ENCODE measurements around the gene TMCO5A.
"Not testable (repeated sequence)": the region's sequence is repeated elsewhere in the genome, so short reads cannot be mapped to it uniquely, and the experiment has no call there.

The TMCO5A gene

DNA sequence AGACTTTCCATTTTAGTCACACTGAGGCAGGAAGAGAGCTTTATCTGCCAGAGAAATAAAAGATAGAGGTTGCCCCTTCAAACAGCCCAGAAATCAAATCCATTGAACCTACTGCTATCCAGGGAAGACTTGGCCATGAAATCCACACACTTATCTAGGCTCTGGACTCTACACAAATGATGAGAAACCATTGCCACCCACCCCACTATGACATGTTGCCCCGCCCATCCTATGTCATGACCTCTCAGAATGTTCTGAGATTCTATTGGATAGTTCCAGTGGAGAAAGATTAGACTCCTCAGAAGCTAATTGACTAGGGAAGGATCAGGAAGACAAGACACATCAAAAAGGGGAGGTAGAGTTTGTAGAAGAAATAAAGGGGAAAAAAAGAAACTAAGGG, at the start of gene TMCO5A:
TSS of gene TMCO5A (plus strand) at position 301 of the 400 bp plus-strand sequence. CDS start 1,684 bp downstream, outside the sequence.
- no peak for DNase-seq (ENCODE audit: low read depth in 2 of 3, low spot score in 2 of 3)

DNA sequence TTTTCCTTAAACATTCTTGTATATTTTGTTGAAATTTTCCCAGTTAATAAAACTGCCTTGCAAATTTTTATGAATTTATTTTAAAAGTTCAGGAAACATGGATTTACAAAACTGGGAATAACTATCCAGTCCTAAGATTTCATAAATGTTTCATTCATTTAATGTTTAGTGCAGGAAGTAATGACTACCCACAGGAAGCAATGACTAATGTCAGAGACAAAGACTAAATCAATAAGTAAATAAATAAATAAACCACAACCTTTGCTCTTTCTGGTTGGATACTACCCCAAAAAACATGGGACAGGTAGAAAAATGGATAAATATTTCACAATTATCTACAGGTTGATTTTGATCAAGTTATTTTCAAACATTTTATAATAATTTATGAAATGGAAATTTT, 48.8 kb upstream of the TMCO5A start:
- DNase-seq (ENCODE audit: low read depth in 2 of 3, low spot score in 2 of 3): no peak

DNA sequence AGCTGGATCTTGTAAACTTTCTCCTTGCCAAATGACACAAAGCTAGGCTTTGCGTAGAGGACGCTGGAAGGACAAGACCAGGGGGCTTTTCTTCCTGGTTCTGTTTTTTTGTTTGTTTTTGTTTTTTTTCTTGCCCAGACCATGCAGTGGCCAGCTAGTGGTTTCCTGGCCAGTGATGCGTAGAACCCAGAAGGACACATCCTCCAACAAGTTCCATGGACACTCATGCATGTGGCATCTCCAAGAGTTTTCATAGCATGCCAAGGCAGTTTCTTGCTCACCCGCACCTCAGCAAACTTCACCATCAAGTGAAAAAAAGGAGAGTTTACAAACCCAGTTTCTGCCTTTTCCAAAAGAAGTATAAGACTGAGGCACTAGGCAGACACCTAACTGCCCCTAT, 46.1 kb upstream of the TMCO5A start:
- DNase-seq (ENCODE audit: low read depth in 2 of 3, low spot score in 2 of 3): no peak

DNA sequence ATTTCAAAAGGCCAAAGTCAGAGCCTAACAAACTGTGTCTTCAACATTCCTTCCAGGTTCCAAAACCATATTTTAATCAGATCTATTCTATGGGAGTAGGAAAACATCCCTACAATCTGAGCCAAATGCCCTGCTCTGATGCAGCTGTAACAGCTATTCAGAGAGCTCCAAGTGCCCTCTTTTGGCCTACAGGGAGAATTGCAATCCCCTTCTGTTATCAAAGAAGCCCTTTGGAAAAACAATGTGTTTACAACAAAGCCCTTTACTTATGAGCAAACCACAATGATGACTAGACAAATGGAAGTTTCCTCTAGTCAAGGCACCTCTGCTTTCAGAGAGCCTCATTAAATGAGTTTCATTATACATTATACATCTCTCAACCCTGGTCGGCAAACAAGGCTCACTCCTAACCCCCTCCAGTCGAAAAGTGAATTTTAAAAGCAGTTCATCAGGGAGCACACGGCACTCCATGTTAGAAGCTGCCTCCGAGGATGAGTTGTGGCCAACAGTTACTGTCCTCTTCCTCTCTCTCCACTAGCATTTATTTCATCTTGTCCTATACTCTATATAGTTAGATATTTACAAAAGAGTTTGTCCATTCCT, 42.6 kb upstream of the TMCO5A start:
- DNase-seq (ENCODE audit: low read depth in 2 of 3, low spot score in 2 of 3): no peak

DNA sequence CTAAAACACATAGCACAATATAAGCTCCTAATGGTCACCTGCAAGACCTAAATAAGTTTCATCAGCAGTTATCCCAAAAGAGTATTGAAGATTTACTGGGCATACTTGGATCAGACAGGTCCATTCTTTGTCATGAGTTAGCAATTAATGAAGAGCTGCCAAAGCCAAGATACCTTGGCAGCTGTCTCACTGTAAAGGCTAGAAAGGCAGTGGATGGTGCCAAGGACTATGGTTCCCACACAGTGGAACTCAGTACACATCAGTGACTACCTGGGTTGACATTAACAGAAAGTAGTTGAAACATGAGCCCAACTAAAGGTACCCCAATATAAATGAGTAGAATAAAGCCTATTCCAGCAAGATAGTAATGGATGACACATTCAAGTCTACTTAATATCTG, 41.1 kb upstream of the TMCO5A start:
- DNase-seq (ENCODE audit: low read depth in 2 of 3, low spot score in 2 of 3): no peak

DNA sequence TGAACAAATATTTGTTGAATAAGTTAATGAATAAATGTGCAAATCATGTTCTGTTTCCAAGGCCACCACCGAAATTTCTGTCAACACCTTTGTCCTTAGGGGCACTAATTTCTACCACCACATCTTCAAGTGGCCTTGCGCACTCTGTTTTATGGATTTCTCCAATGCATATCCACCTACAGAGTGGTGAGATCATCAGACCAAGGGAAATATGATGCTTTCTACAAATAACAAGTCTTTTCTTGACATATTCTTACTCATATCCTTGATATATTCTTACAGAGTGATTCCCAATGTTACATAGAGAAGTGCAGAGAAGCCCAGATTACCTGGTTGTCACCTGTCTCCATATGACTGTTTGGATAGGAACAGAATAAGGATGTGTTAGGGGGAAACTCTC, 36.1 kb upstream of the TMCO5A start:
- no peak for DNase-seq (ENCODE audit: low read depth in 2 of 3, low spot score in 2 of 3)

DNA sequence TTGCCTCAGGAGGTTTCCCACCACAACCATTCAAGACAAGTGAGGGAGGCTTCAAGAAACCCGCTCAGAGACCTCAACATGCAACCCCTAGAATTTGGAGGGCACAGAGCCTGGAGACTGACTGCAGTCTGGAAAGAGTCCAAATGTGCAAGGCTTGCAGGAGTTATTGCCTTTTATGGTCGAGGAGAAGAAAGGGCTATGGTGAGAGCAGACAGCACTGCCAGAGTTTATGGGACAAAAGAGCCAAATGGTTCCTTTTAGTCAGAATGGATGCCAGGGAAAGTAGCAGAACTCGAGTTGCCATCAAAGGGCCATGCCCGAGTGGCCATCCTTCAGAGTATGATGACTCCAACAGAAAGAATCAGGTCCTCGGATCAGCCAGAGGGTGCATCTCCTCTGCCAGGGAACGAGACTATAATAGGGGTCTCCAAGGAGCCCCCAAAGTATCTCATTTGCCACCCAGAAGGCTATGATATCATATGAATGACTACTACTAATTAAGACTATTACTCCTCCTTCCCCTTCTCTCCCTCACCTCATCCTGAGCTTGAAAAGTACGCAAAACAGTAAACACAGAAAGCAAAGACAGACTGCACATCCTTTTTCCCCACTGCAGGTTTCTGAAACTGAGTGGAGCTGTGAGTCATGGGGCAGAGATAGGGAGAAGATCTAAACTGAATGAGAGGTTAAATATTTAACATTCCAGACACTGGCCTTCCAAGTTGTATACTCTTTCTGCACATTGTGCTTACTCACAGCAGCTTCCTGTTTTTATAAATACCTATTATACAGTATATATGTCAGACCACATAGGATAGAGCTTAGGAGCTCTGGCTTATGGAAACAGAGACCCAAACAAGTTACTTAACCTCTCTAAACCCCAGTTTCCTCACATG, 33.9 kb upstream of the TMCO5A start:
- DNase-seq (ENCODE audit: low read depth in 2 of 3, low spot score in 2 of 3): no peak

DNA sequence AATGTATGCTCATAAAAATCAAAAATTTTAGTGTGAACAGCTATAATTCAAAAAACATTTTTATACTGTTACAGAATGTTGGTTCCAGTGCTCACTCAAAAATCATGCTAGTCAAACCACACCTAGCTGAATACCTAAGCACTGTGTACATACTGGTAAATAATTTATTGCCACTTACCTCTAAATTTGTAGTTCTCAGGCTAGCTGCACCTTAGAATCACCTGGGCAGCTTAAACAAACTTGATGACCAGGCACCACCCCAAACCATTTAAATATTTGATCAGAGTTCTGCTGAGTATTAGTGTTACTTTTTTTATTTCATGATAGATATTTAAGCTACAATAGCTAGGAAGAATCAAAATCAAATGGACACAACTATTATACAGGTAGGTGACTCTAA, 32.3 kb upstream of the TMCO5A start:
- no peak for DNase-seq (ENCODE audit: low read depth in 2 of 3, low spot score in 2 of 3)

DNA sequence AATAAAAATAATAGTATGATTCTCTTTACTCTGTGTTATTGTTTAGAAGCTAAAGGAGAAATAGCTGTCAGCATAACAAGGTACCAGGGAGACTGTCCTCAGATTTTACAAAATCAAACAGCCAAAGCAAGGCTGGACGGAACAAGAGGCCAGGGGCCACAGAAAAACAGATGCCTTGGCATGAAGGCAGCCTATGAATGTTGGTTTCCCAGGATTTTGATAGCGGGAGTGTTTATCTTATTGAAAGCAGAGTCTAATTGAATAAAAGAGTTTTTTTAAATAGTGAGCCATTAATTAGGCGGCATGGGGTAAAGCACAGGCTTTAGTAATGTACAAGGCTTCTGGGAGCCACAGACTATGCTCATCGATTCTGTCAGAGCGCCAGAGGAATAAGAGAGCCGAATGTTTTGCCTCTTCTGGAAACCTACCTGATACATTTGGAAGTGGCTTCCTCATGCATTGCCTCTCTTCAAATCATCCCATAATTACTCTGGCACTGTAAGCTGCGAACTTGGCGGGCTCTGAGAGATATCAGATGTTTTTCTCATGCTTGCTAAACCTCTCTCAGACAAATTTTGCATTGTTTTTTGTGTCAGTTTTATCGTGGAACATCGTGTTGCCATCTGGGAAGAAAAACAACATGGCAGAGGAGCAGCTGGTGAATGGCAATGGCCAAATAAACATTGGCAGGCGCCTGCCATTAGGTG, 30.4 kb upstream of the TMCO5A start:
- no peak for DNase-seq (ENCODE audit: low read depth in 2 of 3, low spot score in 2 of 3)

DNA sequence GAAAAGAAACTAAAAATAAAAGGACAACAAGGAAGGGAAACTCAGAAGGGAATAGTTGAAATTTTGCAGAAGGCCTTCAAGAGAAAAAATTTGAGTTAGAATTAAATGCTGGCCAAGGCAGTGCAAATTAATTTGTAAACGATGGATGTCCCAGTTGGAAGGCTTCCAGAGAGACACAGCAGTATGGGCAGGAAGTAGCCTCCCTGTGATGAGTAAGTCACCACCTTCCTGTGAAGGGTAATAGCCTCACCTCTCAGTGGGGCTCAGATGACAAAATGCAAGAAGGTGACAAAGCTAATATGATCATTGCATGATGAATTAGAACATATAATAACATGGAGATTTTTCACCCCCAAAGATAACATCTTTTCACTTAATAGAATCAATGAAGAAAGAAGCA, 27.3 kb upstream of the TMCO5A start:
- no peak for DNase-seq (ENCODE audit: low read depth in 2 of 3, low spot score in 2 of 3)

DNA sequence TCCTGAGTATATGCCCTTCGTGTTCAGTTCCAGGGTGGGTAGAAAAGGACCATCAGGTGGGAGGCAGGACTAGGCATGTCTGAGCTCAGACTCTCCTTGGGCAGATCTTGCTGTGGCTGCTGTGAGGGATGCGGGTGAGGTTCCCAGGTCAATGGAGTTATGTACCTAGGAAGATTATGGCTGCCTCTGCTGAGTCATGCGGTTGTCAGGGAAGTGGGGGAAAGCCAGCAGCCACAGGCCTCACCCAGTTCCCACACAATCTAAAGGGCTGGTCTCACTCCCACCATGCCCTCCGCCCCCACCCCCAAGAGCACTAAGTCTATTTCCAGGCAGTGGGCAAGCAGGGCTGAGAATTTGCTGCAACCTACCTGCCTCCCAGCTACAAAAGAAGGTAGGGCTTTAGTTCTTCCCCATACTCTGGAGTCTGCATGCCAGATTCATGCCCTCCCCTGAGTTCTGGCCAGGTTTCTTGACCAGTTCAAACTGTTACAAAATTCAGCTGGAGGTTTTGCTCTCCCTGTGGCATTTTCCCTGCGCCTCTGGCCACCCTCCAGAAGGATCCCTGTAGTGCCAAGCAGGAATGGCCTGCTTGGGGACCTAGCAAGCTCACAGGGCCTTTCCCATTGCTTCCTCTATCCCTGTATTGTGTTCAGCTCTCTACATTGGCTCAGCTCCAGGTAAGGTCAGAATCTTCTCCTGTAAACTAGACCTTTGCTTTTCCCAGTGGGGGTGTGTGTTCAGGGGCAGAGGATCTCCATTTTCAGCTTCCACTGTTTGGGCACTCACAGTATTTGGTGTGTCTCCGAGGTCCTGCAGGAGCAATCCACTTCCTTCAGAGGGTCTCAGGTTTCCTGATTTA, 12.7 kb upstream of the TMCO5A start:
- no peak for DNase-seq (ENCODE audit: low read depth in 2 of 3, low spot score in 2 of 3)

DNA sequence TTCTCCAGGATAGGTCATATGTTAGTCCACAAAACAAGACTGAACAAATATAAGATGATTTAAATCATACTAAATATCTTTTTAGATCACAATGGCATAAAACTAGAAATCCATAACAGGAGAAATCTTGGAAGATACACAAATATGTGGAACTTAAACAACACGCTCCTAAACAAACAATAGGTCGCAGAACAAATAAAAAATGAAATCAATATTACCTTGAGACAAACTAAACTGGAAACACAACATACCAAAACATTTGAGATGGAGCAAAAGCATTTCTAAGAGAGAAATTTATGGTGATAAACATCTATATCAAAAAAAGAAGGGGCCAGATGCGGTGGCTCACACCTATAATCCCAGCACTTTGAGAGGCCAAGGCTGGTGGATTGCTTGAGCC, 8.3 kb upstream of the TMCO5A start:
- no peak for DNase-seq (ENCODE audit: low read depth in 2 of 3, low spot score in 2 of 3)

DNA sequence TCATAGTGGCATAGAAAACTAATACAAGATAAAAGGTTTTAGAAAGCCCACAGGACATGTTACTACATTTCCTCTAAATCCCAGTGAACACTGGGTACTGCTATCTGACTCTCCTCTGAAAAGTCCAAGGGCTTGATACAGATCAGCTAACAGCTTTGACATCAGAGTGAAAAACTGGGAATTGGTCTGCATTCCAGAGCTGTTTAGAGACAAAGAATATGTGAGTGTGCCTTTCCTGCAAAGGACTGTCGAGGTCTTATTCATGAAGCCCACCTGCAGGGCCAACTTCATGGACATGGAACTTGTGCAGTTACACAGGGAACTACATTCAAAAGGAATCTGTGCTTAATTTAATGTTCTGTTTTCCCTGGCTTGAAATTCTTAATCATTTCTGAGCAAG, 5.2 kb upstream of the TMCO5A start:
- DNase-seq (ENCODE audit: low read depth in 2 of 3, low spot score in 2 of 3): no peak

DNA sequence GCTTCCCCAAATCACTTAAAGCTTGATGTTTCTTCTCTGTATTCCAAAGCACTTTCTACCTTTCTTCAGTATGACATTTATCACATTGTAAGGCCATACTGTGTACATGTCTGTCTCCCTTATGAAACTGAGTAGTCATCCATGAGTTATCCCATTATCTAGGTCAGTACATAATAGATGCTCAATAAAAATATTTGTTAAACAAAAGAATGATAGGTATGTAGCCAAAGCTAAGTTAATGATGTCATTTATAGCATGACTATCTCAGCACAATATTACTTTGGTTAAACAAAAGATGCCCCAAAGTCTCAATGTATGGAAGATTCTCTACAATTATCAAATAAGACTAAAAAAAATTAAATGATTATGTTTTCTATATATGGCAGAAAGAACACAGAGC, 3.1 kb upstream of the TMCO5A start:
- DNase-seq (ENCODE audit: low read depth in 2 of 3, low spot score in 2 of 3): no peak

DNA sequence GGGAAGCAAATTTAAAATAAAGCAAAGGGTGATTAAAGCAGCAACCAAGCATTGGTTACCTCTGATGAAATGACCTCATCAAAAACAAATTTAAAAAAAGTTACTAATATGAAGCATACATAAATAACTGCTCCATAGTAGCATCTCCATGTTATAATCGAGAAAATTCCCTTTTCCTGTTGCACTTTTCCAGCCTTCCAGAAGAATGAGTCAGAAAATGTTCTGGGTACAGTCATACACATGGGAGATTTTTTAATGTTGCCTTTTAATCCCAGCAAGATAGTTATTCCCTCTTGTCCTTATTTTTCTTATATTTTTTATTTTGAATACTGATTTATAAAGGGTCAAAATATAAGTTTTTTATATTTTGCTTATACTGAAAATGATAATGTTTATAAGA, 2.6 kb upstream of the TMCO5A start:
- DNase-seq (ENCODE audit: low read depth in 2 of 3, low spot score in 2 of 3): no peak

DNA sequence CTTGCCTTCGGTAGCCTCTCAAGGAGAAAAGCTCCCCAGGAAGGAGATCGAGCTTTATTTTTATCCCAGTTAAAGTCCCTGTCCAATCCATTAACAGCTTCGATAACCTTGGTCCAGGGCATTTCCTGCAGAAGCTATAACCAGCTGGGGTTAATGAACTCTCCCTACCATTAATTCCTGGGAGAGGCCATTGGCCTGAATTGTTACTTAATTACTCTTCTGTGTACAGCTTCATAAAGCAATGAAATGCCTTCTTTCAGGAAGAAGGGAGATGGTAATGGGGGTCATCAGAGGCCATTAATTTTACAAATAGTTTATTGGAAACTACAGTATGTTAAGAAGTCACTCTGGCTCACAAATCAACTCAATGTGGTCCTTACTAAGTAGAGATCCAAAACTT, 1.9 kb upstream of the TMCO5A start:
- no peak for DNase-seq (ENCODE audit: low read depth in 2 of 3, low spot score in 2 of 3)

DNA sequence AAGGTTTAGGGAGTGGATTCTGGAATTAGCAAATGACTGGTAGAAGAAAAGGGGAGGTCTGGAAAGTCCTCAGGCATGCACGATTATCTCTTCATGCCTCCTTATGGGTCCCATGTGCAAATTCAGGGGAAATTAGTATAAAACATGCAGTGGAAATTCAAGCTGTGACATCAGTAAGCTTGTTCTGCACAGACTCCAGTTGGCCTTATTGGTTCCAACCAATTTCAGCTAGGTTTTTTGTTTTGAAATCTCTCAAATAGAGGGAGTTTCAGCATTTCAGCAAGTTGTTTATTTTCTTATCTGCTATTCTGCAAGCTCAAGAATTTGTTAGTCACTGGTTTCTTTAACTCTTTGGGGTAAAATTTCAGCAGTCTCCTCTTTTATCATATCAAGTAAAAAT, 774 bp upstream of the TMCO5A start:
- no peak for DNase-seq (ENCODE audit: low read depth in 2 of 3, low spot score in 2 of 3)

DNA sequence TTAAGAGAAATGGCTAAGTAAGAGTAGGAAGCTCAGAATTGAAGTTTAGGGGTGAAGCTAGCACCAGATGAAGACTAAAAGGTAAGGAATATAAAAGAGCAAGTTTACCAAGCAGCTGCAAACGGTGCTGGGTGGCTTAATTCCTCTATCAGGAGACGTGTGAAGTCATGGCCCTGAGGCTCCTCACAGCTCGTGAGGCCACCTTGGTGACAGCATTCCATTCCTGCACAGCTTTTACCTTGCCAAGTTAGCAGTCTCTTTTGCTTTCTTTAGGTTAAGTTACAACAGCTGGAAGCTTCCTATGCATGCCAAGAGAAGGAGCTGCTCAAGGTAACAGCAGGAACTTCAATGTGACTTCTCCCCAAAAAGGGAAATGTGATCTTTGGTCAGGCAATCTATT, 6.4 kb downstream of the TMCO5A start:
- no peak for DNase-seq (ENCODE audit: low read depth in 2 of 3, low spot score in 2 of 3)

DNA sequence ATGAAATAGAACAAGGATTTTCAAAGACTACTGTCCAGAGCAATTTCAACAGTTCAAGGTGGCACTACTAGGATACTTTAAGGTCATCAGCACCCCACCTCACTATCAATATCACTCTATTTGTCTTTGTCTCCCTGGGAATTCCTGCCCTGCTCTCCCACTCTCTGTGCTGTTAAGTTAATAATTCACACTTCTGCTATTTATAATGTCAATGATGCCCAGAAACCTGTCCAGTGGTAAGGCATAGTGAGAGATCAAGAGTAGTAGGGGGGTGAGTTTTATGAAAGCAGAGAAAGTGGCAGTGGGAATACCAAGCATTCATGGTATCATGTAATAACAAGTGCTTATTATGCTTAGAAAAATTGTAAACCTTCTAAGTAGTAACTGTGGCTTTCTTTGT, 7.3 kb downstream of the TMCO5A start:
- no peak for DNase-seq (ENCODE audit: low read depth in 2 of 3, low spot score in 2 of 3)

DNA sequence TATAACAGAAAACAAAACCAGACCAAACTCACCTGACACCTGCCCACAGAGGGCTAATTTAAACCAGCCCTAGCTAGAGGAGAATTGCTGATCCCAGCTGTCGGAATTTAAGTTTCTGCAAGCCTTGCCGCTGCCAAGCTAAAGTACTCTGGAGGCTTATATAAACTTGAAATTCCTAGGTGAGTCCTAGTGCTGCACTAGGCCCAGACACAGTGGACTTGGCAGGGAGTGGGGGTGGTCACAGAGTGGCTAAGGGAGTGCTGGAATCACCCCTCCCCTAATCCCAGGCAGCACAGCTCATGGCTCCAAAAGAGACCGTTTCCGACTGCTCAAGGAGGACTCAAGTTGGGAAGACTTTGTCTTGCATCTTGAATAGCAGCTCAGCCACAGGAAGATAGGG, 17.6 kb downstream of the TMCO5A start:
- no peak for DNase-seq (ENCODE audit: low read depth in 2 of 3, low spot score in 2 of 3)

DNA sequence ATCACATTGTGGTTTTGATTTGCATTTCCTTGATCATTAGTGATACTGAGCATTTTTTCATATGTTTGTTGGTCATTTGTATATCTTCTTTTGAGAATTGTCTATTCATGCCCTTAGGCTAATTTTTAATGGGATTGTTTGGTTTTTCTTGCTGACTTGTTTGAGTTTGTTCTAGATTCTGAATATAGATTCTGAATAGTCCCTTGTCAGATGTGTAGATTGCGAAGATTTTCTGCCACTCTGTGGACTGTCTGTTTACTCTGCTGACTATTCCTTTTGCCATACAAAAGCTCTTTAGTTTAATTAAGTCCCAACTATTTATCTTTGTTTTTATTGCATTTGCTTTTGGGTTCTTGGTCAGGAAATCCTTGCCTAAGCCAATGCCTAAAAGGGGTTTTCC, 26.3 kb downstream of the TMCO5A start:
- not testable (repeated sequence) for DNase-seq (ENCODE audit: low read depth in 2 of 3, low spot score in 2 of 3)
